ENCODE results near the gene FCAMR.

FCAMR gene

GRCh38 chr1:206963119-206963712 lies 7.0 kb downstream of the FCAMR start:
- CTCF ChIA-PET, result interaction anchor here (1.6 to 24.9 kb wide), 4 partner anchors 9 to 26 kb away, joined by 4 to 416 read pairs (median 35); no protein-coding TSS in a partner anchor
- no peak for TF ChIP-seq CTCF (IDR thresholded peaks at IDR 0.05; ENCODE audit: control extremely low read depth, extremely low read depth, low read depth, missing control alignments)

GRCh38 chr1:206962272-206962671 lies 8.0 kb downstream of the FCAMR start:
- ChIA-PET POLR2A (no interaction called here), CTCF (interaction anchor here (1.6 to 24.9 kb wide), 5 partner anchors 10 to 50 kb away, joined by 4 to 416 read pairs (median 22); no protein-coding TSS in a partner anchor)
- DNase-seq (ENCODE audit: extremely low spot score), result no peak
- TF ChIP-seq CTCF (IDR thresholded peaks at IDR 0.05; ENCODE audit: control extremely low read depth, extremely low read depth, low read depth, missing control alignments), result no peak

More at GRCh38 chr1:206963119-206963712, 7.0 kb downstream of the FCAMR start:
- POLR2A ChIA-PET, result no interaction called here
- DNase-seq (ENCODE audit: extremely low spot score), result no peak

GRCh38 chr1:206961668-206962067 lies 8.6 kb downstream of the FCAMR start:
- TF ChIP-seq CTCF (IDR thresholded peaks at IDR 0.05; ENCODE audit: control extremely low read depth, extremely low read depth, low read depth, missing control alignments), result no peak
- no peak for DNase-seq (ENCODE audit: extremely low spot score)
- POLR2A ChIA-PET, result no interaction called here
- CTCF ChIA-PET, result interaction anchor here (1.6 to 24.9 kb wide), 5 partner anchors 10 to 49 kb away, joined by 4 to 416 read pairs (median 22); no protein-coding TSS in a partner anchor

- POLR2A ChIA-PET, result no interaction called here
- CTCF ChIA-PET, result interaction anchor here (1.6 to 24.9 kb wide), 4 partner anchors 13 to 48 kb away, joined by 6 to 416 read pairs (median 28); no protein-coding TSS in a partner anchor
- no peak for DNase-seq (ENCODE audit: extremely low spot score)
- TF ChIP-seq CTCF (IDR thresholded peaks at IDR 0.05; ENCODE audit: control extremely low read depth, extremely low read depth, low read depth, missing control alignments), result no peak
These were observed 9.4 kb downstream of the FCAMR start for GRCh38 chr1:206960676-206961386.

GRCh38 chr1:206958144-206958543 lies 12.1 kb downstream of the FCAMR start:
- no peak for DNase-seq (ENCODE audit: extremely low spot score)
- no peak for TF ChIP-seq CTCF (IDR thresholded peaks at IDR 0.05; ENCODE audit: control extremely low read depth, extremely low read depth, low read depth, missing control alignments)
- POLR2A ChIA-PET, result no interaction called here
- CTCF ChIA-PET, result interaction anchor here (0.9 to 24.9 kb wide), 5 partner anchors 14 to 223 kb away, joined by 3 to 416 read pairs (median 5); no protein-coding TSS in a partner anchor

- POLR2A ChIA-PET, result no interaction called here
- CTCF ChIA-PET, result interaction anchor here (0.9 to 24.9 kb wide), 6 partner anchors 15 to 223 kb away, joined by 3 to 416 read pairs (median 6); no protein-coding TSS in a partner anchor
- no peak for DNase-seq (ENCODE audit: extremely low spot score)
- no peak for TF ChIP-seq CTCF (IDR thresholded peaks at IDR 0.05; ENCODE audit: control extremely low read depth, extremely low read depth, low read depth, missing control alignments)
These were observed 12.6 kb downstream of the FCAMR start for GRCh38 chr1:206957639-206958038.
